ENCODE measurements around the gene ATP5MK.

The ATP5MK gene

GRCh38 chr10:103433858-103434257 lies 37.6 kb upstream of the ATP5MK start:
- no peaks in the 10 kb centered on the region for H3K36me3 ChIP-seq (ENCODE audit: control insufficient read depth, insufficient read depth, low read length)

GRCh38 chr10:103431902-103432301 lies 35.6 kb upstream of the ATP5MK start:
- H3K27ac ChIP-seq: no peak overlapping the region
- no peaks in the 10 kb centered on the region for H3K9me3 ChIP-seq (ENCODE audit: control insufficient read depth, low read length)
- H3K9ac ChIP-seq: no peak overlapping the region
- H3K4me1 ChIP-seq: no peaks in the 10 kb centered on the region
- TF ChIP-seq CTCF (IDR thresholded peaks at IDR 0.05): no peak
- H3K4me2 ChIP-seq (ENCODE audit: low read length): no peak overlapping the region
- no peak overlapping the region for H3K4me3 ChIP-seq (ENCODE audit: low read depth, low read length)
- H3K36me3 ChIP-seq (ENCODE audit: control insufficient read depth, insufficient read depth, low read length): no peaks in the 10 kb centered on the region
- H3K27me3 ChIP-seq (ENCODE audit: control insufficient read depth, insufficient read depth, low read length): no peaks in the 10 kb centered on the region
- no peaks in the 10 kb centered on the region for H3K79me2 ChIP-seq
- H2AFZ ChIP-seq: no peak overlapping the region

More at GRCh38 chr10:103433858-103434257, 37.6 kb upstream of the ATP5MK start:
- no peaks in the 10 kb centered on the region for H3K4me1 ChIP-seq
- no peak overlapping the region for H3K4me3 ChIP-seq (ENCODE audit: low read depth, low read length)
- no peak overlapping the region for H3K4me2 ChIP-seq (ENCODE audit: low read length)
- no peaks in the 10 kb centered on the region for H3K9me3 ChIP-seq (ENCODE audit: control insufficient read depth, low read length)
- H3K27ac ChIP-seq: no peak overlapping the region
- no peaks in the 10 kb centered on the region for H3K79me2 ChIP-seq
- no peak overlapping the region for H3K9ac ChIP-seq
- H3K27me3 ChIP-seq (ENCODE audit: control insufficient read depth, insufficient read depth, low read length): no peaks in the 10 kb centered on the region
- no peak for TF ChIP-seq CTCF (IDR thresholded peaks at IDR 0.05)
- H2AFZ ChIP-seq: no peak overlapping the region

- Histone ChIP-seq H2AFZ (no peak overlapping the region), H3K9me3 (ENCODE audit: control insufficient read depth, low read length) (no peaks in the 10 kb centered on the region), H3K4me1 (no peaks in the 10 kb centered on the region), H3K9ac (no peak overlapping the region), H3K27me3 (ENCODE audit: control insufficient read depth, insufficient read depth, low read length) (no peaks in the 10 kb centered on the region), H3K36me3 (ENCODE audit: control insufficient read depth, insufficient read depth, low read length) (no peaks in the 10 kb centered on the region), H3K4me2 (ENCODE audit: low read length) (no peak overlapping the region), H3K79me2 (no peaks in the 10 kb centered on the region), H3K27ac (no peak overlapping the region), H3K4me3 (ENCODE audit: low read depth, low read length) (no peak overlapping the region)
- TF ChIP-seq CTCF (IDR thresholded peaks at IDR 0.05): no peak
Measured at GRCh38 chr10:103429647-103430046, 33.4 kb upstream of the ATP5MK start.

GRCh38 chr10:103428989-103429643 lies 32.8 kb upstream of the ATP5MK start:
- Histone ChIP-seq H3K27me3 (ENCODE audit: control insufficient read depth, insufficient read depth, low read length) (no peaks in the 10 kb centered on the region), H3K4me3 (ENCODE audit: low read depth, low read length) (no peak overlapping the region), H3K27ac (no peak overlapping the region), H2AFZ (no peak overlapping the region), H3K4me2 (ENCODE audit: low read length) (no peak overlapping the region), H3K36me3 (ENCODE audit: control insufficient read depth, insufficient read depth, low read length) (no peaks in the 10 kb centered on the region), H3K79me2 (no peaks in the 10 kb centered on the region), H3K4me1 (no peaks in the 10 kb centered on the region), H3K9ac (no peak overlapping the region), H3K9me3 (ENCODE audit: control insufficient read depth, low read length) (no peaks in the 10 kb centered on the region)
- no peak for TF ChIP-seq CTCF (IDR thresholded peaks at IDR 0.05)

- Histone ChIP-seq H3K9me3 (ENCODE audit: control insufficient read depth, low read length) (no peaks in the 10 kb centered on the region), H3K27me3 (ENCODE audit: control insufficient read depth, insufficient read depth, low read length) (no peaks in the 10 kb centered on the region), H3K4me1 (no peaks in the 10 kb centered on the region), H3K36me3 (ENCODE audit: control insufficient read depth, insufficient read depth, low read length) (no peaks in the 10 kb centered on the region), H3K4me3 (ENCODE audit: low read depth, low read length) (no peak overlapping the region), H3K27ac (no peak overlapping the region), H3K4me2 (ENCODE audit: low read length) (no peak overlapping the region), H2AFZ (no peak overlapping the region), H3K79me2 (no peaks in the 10 kb centered on the region), H3K9ac (no peak overlapping the region)
- TF ChIP-seq CTCF (IDR thresholded peaks at IDR 0.05): no peak
Measured at GRCh38 chr10:103427866-103428265, 31.6 kb upstream of the ATP5MK start.

Data from parathyroid adenoma (tissue), 2 donors.